Left ventricle myocardium inferior (tissue), 1 donor: Measurements from ENCODE around the gene PHGDH. TPM values are rescaled to one million over a fixed set of nuclear protein-coding genes. Genes with fewer than 3 reads are reported as not detected.

Source experiments
- DNase-seq: peaks from one replicate; pipeline ENCODE4 v3.0.0-alpha.2; 2020
- H3K27ac ChIP-seq: fragments of 200-600 bp; replicated peaks from 2 replicates; pipeline ENCODE4 v1.8.0; 2021
- H3K27me3 ChIP-seq: fragments of 200-600 bp; 2 replicates; pipeline ENCODE4 v1.8.0; 2021; ENCODE audit warnings: low read depth
- H3K36me3 ChIP-seq: fragments of 200-600 bp; 2 replicates; pipeline ENCODE4 v1.8.0; 2021
- H3K4me1 ChIP-seq: fragments of 200-600 bp; 2 replicates; pipeline ENCODE4 v1.8.0; 2021
- H3K4me3 ChIP-seq: fragments of 200-600 bp; 2 replicates; pipeline ENCODE4 v1.8.0; 2021; ENCODE audit warnings: mild to moderate bottlenecking, moderate library complexity
- H3K9me3 ChIP-seq: fragments of 200-600 bp; replicated peaks from 2 replicates; pipeline ENCODE4 v1.8.0; 2021
- intact Hi-C: fragments of 100-400 bp; cut with micrococcal nuclease; formaldehyde crosslinking; loops from one replicate; pipeline ENCODE4 v1.11.0; 2022
- total RNA-seq: library from RNA; stranded (reverse); fragmentation: NEBNext Ultra II Directional; extraction: Animal tissue kit (Norgen Biotek cat#: 25700); gene quantifications from one replicate; pipeline ENCODE4 v1.2.1, GENCODE V29; 2021
- TF ChIP-seq, protein P1 (sequence below): fragments of 200-600 bp; IDR thresholded peaks from 2 replicates; pipeline ENCODE4 v1.8.0; 2021; ENCODE audit warnings: antibody characterized with exemption, mild to moderate bottlenecking, borderline replicate concordance
- donor health status: DM: no; HTN: yes; CAD: no; lungs with severe emphysema.

Gene PHGDH
- total RNA-seq, 1 donor from 2014 or later = 6.4 TPM

DNA sequence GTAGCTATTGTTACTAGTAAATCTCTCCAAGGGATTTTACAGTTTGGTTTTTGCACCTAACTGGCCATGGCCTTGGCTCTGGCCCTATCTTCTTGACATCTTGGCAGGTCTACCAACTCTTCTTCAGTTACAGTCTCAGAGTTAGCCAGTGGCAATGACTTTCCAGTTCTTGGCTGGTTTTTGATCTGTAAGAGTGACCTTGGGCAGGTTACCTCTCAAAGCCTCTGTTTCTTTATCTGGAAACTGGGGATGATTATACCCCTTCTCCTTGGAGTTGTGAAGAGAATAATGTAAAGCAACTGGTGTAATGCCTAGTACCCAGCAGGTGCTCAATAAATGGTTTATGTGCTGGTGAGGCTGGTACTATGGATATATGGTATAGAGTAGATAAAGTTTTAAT, 6.7 kb downstream of the PHGDH start:
- intact Hi-C loops = no loop called here
- H3K27ac ChIP-seq = no peak overlapping the region
- peaks cover 5% of the 10 kb centered on the region for H3K36me3 ChIP-seq
- no peak overlapping the region for H3K4me3 ChIP-seq
- H3K27me3 ChIP-seq = peaks cover 7% of the 10 kb centered on the region
- H3K4me1 ChIP-seq = peaks cover 4% of the 10 kb centered on the region
- H3K9me3 ChIP-seq = no peaks in the 10 kb centered on the region
- TF ChIP-seq, protein P1, sequence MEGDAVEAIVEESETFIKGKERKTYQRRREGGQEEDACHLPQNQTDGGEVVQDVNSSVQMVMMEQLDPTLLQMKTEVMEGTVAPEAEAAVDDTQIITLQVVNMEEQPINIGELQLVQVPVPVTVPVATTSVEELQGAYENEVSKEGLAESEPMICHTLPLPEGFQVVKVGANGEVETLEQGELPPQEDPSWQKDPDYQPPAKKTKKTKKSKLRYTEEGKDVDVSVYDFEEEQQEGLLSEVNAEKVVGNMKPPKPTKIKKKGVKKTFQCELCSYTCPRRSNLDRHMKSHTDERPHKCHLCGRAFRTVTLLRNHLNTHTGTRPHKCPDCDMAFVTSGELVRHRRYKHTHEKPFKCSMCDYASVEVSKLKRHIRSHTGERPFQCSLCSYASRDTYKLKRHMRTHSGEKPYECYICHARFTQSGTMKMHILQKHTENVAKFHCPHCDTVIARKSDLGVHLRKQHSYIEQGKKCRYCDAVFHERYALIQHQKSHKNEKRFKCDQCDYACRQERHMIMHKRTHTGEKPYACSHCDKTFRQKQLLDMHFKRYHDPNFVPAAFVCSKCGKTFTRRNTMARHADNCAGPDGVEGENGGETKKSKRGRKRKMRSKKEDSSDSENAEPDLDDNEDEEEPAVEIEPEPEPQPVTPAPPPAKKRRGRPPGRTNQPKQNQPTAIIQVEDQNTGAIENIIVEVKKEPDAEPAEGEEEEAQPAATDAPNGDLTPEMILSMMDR = no peak
- DNase-seq = no peak

GRCh38 chr1:119718972-119719371, 7.2 kb downstream of the PHGDH start:
- H3K36me3 ChIP-seq = peaks cover 5% of the 10 kb centered on the region
- H3K9me3 ChIP-seq = no peaks in the 10 kb centered on the region
- H3K4me1 ChIP-seq = no peaks in the 10 kb centered on the region
- no peak for DNase-seq
- no peak overlapping the region for H3K4me3 ChIP-seq
- intact Hi-C loops = no loop called here
- TF ChIP-seq, protein P1 = no peak
- H3K27me3 ChIP-seq = peaks cover 2% of the 10 kb centered on the region
- H3K27ac ChIP-seq = no peak overlapping the region

DNA sequence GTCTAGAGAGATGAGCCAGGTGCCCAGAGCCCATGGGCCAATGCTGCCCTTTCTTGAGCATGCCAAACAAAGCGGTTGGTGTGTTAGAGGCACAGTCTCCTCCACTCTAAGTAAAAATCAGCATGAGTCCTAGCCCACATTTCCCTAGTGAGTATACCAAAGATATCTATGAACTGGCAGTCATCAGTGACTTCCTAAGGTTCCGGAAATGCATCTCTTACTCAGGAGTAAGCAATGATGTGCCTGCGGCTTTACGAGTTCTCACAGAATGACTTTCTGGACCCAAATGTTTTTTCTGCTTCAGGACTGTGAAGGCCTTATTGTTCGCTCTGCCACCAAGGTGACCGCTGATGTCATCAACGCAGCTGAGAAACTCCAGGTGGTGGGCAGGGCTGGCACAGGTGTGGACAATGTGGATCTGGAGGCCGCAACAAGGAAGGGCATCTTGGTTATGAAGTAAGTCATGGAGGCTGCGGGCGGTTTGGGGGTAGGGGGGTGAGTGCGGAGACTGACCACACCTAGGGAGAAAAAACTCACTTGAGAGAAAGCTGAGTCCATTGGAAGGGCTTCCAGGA, 9.2 kb downstream of the PHGDH start:
- TF ChIP-seq, protein P1 = no peak
- peaks cover 5% of the 10 kb centered on the region for H3K36me3 ChIP-seq
- H3K9me3 ChIP-seq = no peaks in the 10 kb centered on the region
- no peak overlapping the region for H3K4me3 ChIP-seq
- no peaks in the 10 kb centered on the region for H3K27me3 ChIP-seq
- no peaks in the 10 kb centered on the region for H3K4me1 ChIP-seq
- H3K27ac ChIP-seq = no peak overlapping the region
- DNase-seq = no peak
- intact Hi-C loops = no loop called here

- no peak for DNase-seq
- H3K4me1 ChIP-seq = no peaks in the 10 kb centered on the region
- TF ChIP-seq, protein P1 = no peak
- no peaks in the 10 kb centered on the region for H3K9me3 ChIP-seq
- intact Hi-C loops = no loop called here
- H3K36me3 ChIP-seq = peaks cover 5% of the 10 kb centered on the region
- no peaks in the 10 kb centered on the region for H3K27me3 ChIP-seq
- H3K4me3 ChIP-seq = no peak overlapping the region
- H3K27ac ChIP-seq = no peak overlapping the region
Measured at GRCh38 chr1:119721896-119722295, 10.2 kb downstream of the PHGDH start.

GRCh38 chr1:119724611-119725218, 13.0 kb downstream of the PHGDH start:
- Histone ChIP-seq H3K27me3 (no peaks in the 10 kb centered on the region), H3K27ac (no peak overlapping the region), H3K4me1 (no peaks in the 10 kb centered on the region), H3K36me3 (peaks cover 5% of the 10 kb centered on the region), H3K9me3 (no peaks in the 10 kb centered on the region), H3K4me3 (no peak overlapping the region)
- TF ChIP-seq, protein P1 = no peak
- intact Hi-C loops = no loop called here
- DNase-seq = no peak
